Activated naive CD4-positive, alpha-beta T cell treated with anti-CD3 and anti-CD28 coated beads, Interleukin-2, amount 50 U/mL, for 16 hours (primary cell): ENCODE results near the gene SYNM.
A peak's percentile ranks its signal among the peaks of the same experiment; 100 is the strongest.

Source experiments
- DNase-seq: peaks from one replicate; pipeline ENCODE4 v3.0.0-alpha.2; 2020

Gene SYNM

DNA sequence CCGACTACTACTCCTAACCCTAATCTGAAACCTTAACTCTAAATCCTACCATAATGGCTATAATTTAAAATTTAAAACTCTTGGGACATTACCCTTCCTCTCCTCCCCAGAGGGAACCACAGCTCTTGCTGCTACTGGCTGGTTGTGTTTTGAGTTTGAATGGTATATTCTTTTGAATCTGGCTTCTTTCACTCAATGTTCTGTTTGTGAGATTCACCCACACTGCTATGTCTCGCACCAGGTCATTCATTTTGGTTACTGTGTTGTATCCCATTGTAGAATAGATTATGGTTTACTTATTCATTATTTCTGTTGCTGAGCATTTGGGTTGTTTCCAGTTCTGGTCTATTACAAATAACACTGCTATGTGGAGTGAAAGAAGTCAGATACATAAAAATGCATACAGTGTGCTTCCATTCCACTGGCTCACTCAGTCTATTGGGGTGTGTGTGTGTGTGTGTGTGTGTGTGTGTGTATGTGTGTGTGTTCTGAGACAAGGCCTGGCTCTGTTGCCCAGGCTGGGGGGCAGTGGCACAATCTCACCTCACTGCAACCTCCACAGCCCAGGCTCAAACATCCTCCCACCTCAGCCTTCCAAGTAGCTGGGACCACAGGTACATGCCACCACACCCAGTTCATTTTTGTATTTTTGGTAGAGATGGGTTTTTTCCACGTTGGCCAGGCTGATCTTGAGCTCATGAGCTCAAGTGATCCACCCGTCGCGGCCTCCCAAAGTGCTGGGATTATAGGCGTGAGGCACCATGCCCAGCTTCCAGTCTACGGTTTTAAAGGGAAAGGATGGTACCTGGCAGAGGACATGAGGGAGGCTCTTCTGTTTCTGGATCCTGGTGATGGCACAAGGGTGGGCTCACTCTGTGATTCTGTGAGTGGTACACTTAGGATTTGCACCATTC, 19.2 kb upstream of the SYNM start:
- no peak for DNase-seq

DNA sequence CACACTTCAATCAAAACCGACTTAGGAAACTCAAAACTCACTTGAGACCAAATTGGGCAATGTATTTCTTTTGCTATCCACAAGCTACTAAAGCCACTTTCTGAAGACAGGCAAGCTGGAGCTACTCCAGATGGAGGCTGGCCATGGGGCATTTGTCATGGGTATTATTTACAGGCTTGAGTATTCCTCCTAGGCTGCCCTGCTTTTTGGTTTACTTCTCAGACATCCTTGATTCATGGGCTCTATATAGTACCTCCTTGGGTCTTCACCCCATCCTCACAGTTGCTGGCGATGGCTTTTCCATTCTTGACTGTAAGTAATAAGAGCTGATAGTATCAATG, 18.6 kb upstream of the SYNM start:
- DNase-seq, result no peak

DNA sequence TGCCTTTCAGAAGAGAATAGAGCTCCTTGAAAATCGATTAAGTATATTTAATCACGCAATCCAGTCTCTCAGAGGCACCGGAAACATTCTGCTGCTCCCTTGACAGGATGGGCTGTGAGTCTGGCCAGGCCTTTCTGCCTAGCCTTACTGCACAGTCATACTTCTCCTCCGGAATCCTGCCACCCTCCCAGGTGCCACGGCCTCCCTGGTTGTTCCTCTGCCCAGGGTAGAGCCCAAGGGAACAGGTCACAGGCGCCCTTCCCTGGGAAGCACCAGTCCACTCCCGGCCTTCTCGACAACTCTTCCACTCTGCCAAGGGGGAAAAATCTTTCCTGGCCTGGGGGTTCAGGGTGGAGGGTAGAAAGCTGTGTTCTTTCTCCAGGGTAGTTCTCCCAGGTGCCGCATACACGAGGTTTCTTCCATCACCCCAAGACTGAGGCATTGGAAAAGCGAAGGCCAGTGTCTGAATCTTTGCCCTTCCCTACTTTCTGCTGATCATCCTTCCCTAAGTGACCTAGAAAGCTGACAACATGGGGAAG, 17.4 kb upstream of the SYNM start:
- DNase-seq, result no peak

DNA sequence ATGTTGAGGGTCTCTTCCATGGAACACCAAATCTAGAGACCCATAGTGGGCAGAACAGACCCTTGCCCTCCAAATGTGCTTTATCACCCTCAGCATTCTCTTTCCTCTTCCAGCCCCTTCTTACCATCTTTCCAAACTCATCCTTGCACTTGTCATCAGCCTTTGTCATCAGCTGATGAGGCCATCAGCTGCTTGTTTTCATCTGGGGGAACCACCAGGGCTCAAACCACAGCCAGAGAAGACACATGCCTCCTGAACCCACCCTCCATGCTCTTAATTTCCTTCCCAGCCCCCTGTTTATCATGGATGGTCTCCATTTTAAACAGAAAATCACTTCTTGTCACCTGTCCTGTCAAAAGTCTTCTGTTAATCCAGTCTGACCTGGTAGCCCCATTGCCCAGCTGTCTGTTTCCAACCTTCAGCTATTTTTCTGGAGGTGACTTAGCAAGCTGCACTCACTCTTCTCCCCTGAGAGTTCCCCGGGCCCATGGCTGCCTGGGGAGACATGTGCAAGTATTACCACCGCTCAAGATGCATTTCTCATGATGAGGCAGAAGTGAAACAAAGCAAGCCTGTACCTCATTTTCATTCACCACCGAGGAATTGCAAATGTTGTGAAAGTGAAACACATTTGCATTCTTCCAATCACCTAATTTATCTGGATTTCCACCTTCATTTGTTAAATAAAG, 14.7 kb upstream of the SYNM start:
- no peak for DNase-seq

DNA sequence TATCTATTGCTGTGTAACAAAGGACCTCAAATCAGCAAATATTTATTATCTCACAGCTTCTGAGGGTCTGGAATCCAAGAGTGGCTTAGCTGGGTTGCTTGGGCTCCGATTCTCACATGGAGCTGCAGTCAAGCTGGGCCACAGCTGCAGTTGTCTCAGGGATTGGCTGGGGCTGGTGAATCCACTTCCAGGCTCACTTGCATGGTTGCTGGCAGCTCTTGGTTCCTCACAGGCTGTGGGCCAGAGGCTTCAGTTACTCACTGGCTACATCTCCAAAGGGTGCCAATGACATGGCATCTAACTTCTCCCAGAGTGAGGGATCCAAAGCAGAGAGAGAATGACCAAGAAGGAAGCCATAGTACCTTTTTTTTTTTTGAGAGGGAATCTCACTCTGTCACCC, 13.9 kb upstream of the SYNM start:
- DNase-seq, result no peak

DNA sequence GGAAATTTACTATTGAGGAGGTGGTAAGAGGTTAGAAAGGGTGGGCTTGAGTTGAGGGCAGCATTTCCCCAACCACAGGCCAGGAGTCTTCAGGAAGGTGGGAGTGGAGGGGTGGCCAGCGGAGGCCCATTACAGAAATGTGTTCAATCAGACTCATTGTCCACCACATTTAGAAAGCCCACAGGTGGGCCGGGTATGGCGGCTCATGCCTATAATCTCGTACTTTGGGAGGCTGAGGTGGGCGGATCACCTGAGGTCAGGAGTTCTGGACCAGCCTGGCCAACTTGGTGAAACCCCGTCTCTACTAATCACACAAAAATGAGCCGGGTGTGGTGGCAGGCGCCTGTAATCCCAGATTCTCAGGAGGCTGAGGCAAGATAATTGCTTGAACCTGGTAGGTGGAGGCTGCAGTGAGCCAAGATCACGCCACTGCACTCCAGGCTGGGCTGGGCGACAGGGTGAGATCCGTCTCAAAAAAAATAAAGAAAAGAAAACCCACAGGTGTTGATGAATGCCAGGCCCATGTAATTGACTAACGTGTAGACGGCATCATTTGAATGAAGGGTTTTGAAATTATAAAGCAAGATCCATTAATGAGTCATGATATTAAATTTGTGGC, 12.2 kb upstream of the SYNM start:
- DNase-seq, result no peak

DNA sequence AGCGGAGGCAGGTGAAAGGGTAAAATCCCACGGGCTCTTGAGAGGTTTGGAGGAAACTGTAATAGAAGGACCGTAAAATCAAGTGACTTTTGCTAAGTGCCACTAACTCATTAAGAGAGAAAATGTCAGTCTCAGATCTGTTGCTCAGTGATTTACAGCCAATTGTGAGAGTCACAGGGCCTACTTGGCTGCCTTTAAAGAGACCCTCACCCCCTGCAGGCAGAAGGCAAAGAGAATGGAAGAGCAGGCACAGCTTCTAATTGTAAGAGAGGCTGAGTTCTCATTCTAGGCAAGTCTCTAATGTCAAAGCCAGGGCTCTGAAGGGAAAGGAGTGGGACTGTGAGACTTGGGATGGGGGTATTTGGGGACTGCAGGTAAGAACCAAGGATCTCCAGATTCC, 9.3 kb upstream of the SYNM start:
- DNase-seq, result no peak

DNA sequence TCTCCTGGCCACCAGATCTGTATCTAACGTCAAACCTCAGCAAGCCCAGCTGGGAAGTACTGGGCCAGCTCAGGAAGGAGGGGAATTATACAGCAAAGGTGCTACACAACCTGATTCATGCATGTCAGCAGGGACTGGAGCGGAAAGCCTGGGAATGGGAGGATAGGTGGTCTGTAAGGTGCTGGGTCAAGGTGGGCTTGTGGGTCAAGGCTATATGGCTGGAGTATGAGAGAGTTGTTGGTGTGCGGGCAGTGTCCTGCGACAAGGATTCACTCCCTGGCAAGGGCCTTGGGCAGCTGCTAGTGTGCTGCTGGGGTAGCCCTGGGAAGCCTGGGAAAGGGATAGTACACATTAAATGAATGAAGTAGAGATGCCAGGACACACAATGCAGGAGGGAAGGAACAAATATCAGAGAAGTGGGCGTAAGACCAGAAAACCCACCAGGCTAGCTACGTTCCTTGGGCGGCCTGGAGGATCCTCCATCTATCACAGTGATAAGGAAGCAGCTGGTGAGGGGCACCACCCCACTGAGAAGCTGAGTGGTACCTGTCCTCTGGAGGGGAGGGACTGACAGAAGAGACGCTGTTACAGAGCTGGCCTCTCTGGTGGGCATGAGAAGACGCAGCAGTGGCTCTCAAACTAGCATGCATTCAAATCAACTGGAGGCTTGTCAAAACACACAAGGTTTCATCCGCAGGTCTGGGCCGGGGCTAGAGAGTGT, 8.5 kb upstream of the SYNM start:
- no peak for DNase-seq

DNA sequence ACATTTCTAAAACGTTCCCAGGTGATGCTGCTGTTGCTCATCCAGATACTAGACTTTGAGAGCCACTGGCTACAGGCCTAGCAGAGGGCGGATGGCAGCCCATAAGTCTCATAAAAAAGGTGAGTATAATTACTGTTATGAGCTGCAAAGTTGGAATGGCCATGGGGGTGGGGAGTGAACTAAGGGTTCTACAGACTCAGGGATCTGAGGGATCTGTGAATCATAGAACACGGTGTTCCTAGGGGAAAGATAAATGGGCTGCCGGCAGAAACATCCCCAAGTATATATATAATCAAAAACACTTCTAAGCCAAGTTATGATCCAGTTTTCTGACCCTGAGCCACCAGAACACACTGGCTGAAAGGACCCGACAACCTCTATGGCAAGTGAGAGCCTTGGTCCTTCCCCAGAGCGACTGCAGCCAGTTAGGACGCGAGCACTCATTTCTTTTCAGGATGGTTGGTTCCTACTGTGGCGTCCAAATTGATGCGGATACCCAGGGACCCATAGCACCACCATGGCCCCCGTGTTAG, 7.9 kb upstream of the SYNM start:
- DNase-seq, result no peak

DNA sequence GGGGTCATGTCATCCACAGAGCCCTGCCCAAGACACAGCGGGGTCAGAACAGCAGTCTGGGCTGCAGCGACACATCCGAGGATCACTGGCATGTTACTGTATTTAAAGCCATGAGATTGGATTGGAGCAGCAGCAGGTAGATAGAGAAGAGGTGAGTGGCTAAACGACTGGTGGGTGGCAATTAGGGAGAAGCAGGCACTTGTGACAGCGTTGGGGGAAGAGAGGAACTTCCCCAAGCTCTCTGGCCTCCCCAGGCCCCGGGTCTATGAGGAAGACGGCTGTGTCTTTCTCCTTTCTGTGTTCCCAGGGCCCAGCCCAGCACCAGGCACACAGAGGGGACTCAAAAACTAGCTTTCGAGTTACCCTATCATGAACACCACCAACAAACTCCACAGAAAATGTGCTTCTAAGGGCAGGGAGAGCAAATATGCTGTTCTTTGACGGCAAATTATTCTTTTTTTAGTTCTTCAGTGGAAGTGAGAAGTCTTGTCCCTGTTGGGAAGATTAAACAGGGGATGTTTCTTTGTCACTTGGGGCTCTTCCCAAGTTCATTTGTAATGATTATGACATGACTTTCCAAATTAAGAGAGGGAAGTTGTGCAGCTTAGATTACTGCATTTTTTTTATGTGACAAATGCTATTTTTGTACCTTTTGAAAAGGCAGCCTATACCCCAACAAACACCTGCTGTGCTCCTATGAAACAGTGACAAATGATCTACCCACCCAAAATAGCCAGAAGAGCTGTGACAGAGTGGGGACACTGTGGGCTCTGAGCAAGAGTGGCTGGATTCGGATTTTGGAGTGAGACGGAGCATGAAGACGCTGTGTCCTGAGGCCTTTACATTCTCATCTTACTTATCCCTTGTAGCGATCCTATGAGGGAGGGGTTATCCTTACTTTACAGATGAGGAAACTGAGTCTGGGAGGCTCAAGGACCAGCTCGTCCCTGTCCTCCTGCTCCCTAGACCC, 7.2 kb upstream of the SYNM start:
- no peak for DNase-seq

DNA sequence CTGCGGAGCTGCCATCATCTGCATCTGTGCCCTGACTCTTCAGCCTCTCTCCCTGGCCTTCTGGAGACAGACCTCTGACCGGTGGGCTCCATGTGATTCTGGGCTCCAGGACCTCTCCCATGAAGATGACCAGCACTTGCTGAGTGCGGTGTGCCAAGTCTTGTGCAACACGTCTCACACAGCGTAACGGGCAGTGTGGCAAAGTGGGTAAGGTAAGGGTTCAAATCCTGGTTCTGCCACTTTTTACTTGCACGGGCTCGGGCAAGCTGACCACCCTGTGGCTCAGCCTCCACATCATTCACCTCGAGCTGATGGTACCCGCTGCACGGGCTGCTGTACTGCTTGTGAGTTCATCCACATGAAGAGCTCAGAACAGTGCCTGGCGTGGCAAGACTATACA, 6.5 kb upstream of the SYNM start:
- no peak for DNase-seq

DNA sequence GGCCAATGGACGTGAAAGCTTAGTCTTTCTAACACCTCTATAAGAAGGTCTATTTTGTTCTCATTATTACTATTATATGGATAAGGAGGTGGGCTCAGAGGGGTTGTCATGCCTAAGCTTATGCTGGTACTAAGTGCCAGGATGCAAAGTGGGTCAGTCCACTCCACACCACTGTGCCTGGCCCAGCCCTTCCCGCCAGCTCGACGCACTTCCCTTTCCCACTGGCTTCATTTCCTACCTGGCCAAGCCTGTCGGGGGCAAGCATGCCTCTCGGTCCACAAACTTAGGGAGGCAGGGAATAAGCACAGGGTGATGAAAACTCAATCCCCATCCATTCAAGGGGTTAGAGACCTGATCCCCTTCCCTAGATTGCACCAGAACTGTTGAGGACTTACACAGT, 5.9 kb upstream of the SYNM start:
- DNase-seq, result no peak

DNA sequence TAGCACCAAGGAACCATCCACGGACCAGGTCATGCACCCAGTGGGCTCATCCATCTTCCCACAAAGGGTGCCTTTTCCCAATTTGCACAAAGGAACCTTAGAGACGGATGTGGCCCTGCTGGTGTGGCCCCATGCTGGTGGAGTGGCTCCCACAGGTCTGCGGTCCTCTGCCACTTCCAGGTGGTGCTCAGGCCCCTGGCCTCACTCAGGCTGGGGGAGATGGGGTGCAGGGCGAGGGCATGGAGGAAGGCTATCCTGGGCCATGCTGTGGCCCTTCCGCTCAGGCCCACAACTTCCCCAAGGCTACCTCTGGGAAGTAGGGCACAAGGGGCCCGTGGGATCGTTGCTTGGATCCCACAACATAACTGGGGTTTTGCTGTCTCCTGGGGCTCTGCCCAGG, 5.2 kb upstream of the SYNM start:
- DNase-seq, result no peak

DNA sequence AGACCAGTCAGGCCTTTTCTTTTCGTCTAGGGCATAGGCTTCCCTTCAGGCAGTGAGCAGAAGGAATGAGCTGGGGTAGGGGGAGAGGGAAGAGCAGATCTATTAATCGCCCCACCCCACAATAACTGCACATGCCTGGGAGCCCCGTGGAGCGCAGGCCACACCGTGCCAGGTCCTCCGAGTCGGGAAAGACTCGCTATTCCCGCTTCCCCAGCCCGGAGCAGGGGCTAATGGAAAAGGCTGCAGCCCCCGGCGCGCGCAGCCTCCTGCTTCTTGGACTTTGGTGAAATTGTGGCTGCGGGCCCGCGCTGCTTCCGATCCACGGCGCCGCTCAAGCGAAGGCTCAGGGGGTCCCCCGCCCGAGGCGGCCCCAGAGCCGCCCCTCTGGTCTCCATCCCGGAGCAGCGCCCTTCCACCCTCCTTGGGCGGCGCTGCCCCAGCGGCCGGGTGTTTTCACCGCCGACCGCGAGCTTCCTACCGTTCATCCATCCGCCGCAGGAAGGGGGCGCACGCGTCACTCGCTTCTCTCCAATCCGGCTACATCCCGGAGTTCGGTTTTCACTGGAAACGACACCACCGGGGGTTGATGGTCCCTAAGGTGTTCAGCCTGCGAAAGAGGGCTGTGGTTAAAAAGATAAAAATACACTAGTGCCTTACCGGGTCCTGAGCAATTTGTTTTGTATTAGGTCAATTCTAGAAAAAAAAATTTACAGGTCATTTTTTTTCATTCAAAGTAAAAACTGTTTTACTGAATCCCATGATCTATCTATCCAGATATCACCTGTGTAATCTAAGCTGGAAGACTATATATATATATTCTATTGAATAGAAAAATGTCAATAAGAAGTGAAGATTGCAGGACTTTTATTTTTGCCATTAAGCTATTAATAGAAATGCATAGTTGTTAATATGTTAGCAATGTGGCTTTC, 4.4 kb upstream of the SYNM start:
- peak; percentile 37 for DNase-seq

DNA sequence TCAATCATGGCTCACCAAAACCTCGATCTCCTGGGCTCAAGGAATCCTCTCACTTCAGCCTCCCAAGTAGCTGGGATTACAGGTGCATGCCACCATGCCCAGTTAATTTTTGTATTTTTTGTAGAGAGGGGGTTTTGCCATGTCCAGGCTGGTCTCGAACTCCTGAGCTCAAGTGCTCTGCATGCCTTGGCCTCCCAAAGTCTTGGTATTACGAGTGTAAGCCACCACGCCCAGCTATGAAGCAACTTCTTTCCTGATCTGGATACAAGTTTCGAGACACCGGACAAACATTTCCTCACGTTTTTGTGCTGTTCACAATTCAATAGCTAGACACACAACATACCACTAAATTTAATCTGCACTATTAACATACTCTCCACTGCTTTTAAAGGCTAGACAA, 3.4 kb upstream of the SYNM start:
- no peak for DNase-seq

DNA sequence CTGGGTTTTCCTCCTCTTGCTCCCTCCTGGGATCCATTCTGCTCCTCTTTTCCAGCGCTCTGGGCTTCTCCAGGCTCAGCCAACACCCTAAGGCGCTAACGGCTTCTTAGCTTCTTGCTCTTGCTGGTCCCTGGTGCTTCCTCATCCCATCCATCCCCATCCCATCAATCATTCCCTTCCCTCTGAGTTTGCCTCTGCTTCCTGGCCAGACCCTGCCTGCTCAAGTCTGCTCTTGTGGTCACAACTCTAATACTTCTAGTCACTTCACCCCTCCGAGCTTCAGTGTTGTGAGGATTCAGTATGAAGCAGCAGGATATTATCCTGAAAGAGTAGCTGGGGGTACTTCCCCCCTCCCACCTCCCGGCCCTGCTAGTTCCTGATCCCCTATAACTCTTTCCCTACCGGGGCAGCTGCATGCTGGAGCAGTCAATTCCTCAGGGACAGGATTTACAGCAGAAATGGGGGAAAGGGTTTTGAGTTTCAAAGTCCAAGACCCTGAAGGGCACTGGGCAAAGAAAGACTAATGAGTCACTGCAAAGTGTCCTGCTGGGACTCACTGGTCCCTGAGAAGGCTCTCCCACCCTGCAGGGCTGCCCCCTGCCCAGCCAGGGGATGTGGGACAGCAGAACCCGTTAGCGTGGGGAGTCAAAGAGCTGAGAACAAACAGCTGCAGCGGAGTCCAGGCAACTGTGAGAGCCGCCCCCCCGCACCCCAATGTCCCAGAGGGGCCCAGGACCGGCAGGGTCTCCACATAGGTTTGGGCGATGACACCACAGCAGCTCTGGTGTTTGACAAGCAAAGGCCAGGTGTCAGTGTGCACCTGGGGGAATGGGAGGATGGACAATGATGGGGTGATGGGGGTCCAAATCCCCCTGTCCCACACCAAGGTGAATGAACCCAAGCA, 2.3 kb upstream of the SYNM start:
- no peak for DNase-seq

DNA sequence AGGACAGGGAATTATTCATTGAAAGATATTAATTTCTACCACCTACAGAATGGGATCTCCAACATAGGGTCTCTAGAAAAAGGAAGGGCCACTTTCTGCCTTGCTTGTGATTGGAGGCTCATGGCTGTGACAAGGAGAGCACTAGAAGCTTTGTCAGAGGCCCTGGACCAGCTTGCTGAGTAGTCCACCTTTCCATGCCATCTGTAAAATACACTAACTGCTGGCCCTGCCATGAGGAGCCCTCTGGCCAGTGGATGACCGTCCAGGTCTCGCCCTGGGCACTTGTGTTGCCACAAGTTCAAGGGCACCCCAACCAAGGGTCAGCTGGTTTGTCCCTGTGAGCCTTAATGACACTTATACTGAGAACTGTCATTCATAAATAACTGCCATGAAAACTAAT, 1.6 kb upstream of the SYNM start:
- no peak for DNase-seq

DNA sequence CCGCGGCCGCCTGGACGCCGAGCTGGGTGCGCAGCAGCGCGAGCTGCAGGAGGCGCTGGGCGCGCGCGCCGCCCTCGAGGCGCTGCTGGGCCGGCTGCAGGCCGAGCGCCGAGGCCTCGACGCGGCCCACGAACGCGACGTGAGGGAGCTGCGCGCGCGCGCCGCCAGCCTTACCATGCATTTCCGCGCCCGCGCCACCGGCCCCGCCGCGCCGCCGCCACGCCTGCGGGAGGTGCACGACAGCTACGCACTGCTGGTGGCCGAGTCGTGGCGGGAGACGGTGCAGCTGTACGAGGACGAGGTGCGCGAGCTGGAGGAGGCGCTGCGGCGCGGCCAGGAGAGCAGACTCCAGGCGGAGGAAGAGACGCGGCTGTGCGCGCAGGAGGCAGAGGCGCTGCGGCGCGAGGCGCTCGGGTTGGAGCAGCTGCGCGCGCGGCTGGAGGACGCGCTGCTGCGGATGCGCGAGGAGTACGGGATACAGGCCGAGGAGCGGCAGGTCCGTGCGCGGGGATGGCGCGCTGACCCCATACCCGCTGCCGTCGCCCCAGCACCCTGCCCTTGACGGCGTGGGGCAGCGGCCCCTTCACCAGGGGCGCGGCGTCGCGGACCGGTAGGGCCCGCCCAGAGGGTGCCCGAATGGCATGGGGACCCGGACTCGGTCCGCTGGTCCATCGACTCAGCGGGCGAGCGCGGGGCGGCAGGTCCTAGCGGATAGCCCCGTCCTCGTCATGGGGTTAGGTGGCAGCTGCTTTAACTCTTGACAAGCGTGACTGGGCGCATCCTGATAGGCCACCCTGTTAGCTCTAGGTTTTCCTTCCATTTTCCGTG, 848 bp downstream of the SYNM start:
- no peak for DNase-seq
